Measurements from ENCODE around the gene STX16.

STX16 gene

GRCh38 chr20:58711266-58712051 lies 60.4 kb downstream of the STX16 start:
- no peak for TF ChIP-seq EP300 (IDR thresholded peaks at IDR 0.05; ENCODE audit: borderline replicate concordance)
- TF ChIP-seq RAD21 (IDR thresholded peaks at IDR 0.05; ENCODE audit: low read depth), result no peak
- no peak for TF ChIP-seq ZBTB7A (IDR thresholded peaks at IDR 0.05; ENCODE audit: low read depth)
- TF ChIP-seq EGR1 (IDR thresholded peaks at IDR 0.05), result no peak
- TF ChIP-seq MAX (IDR thresholded peaks at IDR 0.05), result no peak
- TF ChIP-seq CEBPB (IDR thresholded peaks at IDR 0.05), result no peak
- TF ChIP-seq USF1 (IDR thresholded peaks at IDR 0.05), result no peak
- no peak for TF ChIP-seq YY1 (IDR thresholded peaks at IDR 0.05; ENCODE audit: low read depth)
- TF ChIP-seq REST (IDR thresholded peaks at IDR 0.05; ENCODE audit: low read depth), result no peak
- TF ChIP-seq TAF1 (IDR thresholded peaks at IDR 0.05; ENCODE audit: low read depth), result no peak
- TF ChIP-seq CREB1 (IDR thresholded peaks at IDR 0.05; ENCODE audit: low read depth), result no peak
- TF ChIP-seq FOXM1 (IDR thresholded peaks at IDR 0.05; ENCODE audit: borderline replicate concordance, low read depth), result no peak
- TF ChIP-seq NFIC (IDR thresholded peaks at IDR 0.05), result no peak

GRCh38 chr20:58712151-58712791 lies 61.2 kb downstream of the STX16 start:
- no peak for TF ChIP-seq NFIC (IDR thresholded peaks at IDR 0.05)

GRCh38 chr20:58712806-58713731 lies 62.0 kb downstream of the STX16 start:
- TF ChIP-seq TEAD4 (IDR thresholded peaks at IDR 0.05) (no peak), YY1 (IDR thresholded peaks at IDR 0.05; ENCODE audit: low read depth) (no peak), RAD21 (IDR thresholded peaks at IDR 0.05; ENCODE audit: low read depth) (no peak), EP300 (IDR thresholded peaks at IDR 0.05; ENCODE audit: borderline replicate concordance) (no peak), TAF1 (IDR thresholded peaks at IDR 0.05; ENCODE audit: low read depth) (no peak), EGR1 (IDR thresholded peaks at IDR 0.05) (no peak), CEBPB (IDR thresholded peaks at IDR 0.05) (no peak), MAX (IDR thresholded peaks at IDR 0.05) (no peak), CREB1 (IDR thresholded peaks at IDR 0.05; ENCODE audit: low read depth) (no peak), ZBTB7A (IDR thresholded peaks at IDR 0.05; ENCODE audit: low read depth) (no peak)

GRCh38 chr20:58713801-58714339 lies 62.8 kb downstream of the STX16 start:
- no peak for TF ChIP-seq MAX (IDR thresholded peaks at IDR 0.05)
- TF ChIP-seq TAF1 (IDR thresholded peaks at IDR 0.05; ENCODE audit: low read depth), result no peak
- no peak for TF ChIP-seq CEBPB (IDR thresholded peaks at IDR 0.05)
- no peak for TF ChIP-seq TEAD4 (IDR thresholded peaks at IDR 0.05)
- TF ChIP-seq REST (IDR thresholded peaks at IDR 0.05; ENCODE audit: low read depth), result no peak
- TF ChIP-seq TCF12 (IDR thresholded peaks at IDR 0.05; ENCODE audit: low read depth), result no peak

- TF ChIP-seq USF1 (IDR thresholded peaks at IDR 0.05) (no peak), TEAD4 (IDR thresholded peaks at IDR 0.05) (no peak), CEBPB (IDR thresholded peaks at IDR 0.05) (no peak), NFIC (IDR thresholded peaks at IDR 0.05) (no peak), RAD21 (IDR thresholded peaks at IDR 0.05; ENCODE audit: low read depth) (no peak), ZBTB7A (IDR thresholded peaks at IDR 0.05; ENCODE audit: low read depth) (no peak)
Measured at GRCh38 chr20:58714340-58714922, 63.3 kb downstream of the STX16 start.
